Gastrocnemius medialis (tissue), 4 donors: ENCODE data around the gene STEAP1B. TPM values are rescaled to one million over a fixed set of nuclear protein-coding genes. Genes with fewer than 3 reads are reported as not detected.

Experiments used
- ATAC-seq, 2 donors: fragments of 150-250 bp; one replicate each; pipeline ENCODE4 v1.9.1; 2016
- DNase-seq, 2 donors: peaks; one replicate each; pipeline ENCODE4 v3.0.0-alpha.2; 2019
- H3K27ac ChIP-seq, 4 donors: fragments of 200-600 bp; sonication (generic); 1 replicate in 1 of 4; 2 replicates in 3 of 4; pipeline ENCODE4 v1.5.1; 2016 to 2018; ENCODE audit warnings: mild to moderate bottlenecking in 2 of 4, moderate library complexity in 1 of 4
- H3K27me3 ChIP-seq, 3 donors: fragments of 200-600 bp; sonication (generic) in 2 of 3; 1 replicate in 1 of 3; 2 replicates in 2 of 3; pipeline versions ENCODE4 v1.5.1 to v1.6.0; 2016 to 2019; ENCODE audit warnings: mild to moderate bottlenecking in 1 of 3, moderate library complexity in 1 of 3
- H3K36me3 ChIP-seq, 2 donors: fragments of 200-600 bp; sonication (generic) in 1 of 2; one replicate each; pipeline ENCODE4 v1.5.1; 2017 to 2018
- H3K4me1 ChIP-seq, 2 donors: fragments of 200-600 bp; sonication (generic) in 1 of 2; one replicate each; pipeline ENCODE4 v1.5.1; 2016 to 2017; ENCODE audit warnings: mild to moderate bottlenecking in 2 of 2
- H3K4me3 ChIP-seq, 4 donors: fragments of 200-600 bp; sonication (generic) in 3 of 4; 1 replicate in 1 of 4; 2 replicates in 3 of 4; pipeline ENCODE4 v1.5.1; 2016 to 2019; ENCODE audit warnings: mild to moderate bottlenecking in 2 of 4
- H3K9me3 ChIP-seq, 3 donors: fragments of 200-600 bp; sonication (generic) in 2 of 3; 1 replicate in 1 of 3; 2 replicates in 2 of 3; pipeline ENCODE4 v1.5.1; 2016 to 2019
- CTCF ChIP-seq, 5 experiments: fragments of 450-650 bp in 3 of 5; fragments of 200-600 bp in 2 of 5; sonication (generic) in 2 of 5; IDR thresholded peaks in 4 of 5; conservative IDR thresholded peaks in 1 of 5; 1 replicate in 4 of 5; 2 replicates in 1 of 5; pipeline ENCODE4 v1.5.1; 2016 to 2019; ENCODE audit warnings: antibody characterized with exemption in 5 of 5, mild to moderate bottlenecking in 3 of 5, moderate library complexity in 3 of 5
- POLR2A ChIP-seq, 2 donors: fragments of 450-650 bp; IDR thresholded peaks; one replicate each; pipeline ENCODE4 v1.6.1; 2017; ENCODE audit warnings: antibody characterized with exemption in 2 of 2, mild to moderate bottlenecking in 2 of 2, moderate library complexity in 2 of 2
- in situ Hi-C, 4 donors: fragments of 200-750 bp; cut with MboI; loops; one replicate each; pipeline versions ENCODE4 v1.15.0 to v1.8.0; 2017; ENCODE audit warnings: low sequenced_read_pairs in 4 of 4
- intact Hi-C: fragments of 100-400 bp; cut with DNase I; formaldehyde crosslinking; loops from one replicate; pipeline ENCODE4 v1.15.1; 2023; ENCODE audit warnings: low total_unique reads
- total RNA-seq, 4 donors: library from RNA; depleted of rRNA; stranded (reverse); fragments of >200 nt; gene quantifications; one replicate each; pipeline versions ENCODE4 v1.1.0 to v1.2.3, GENCODE V29; 2016

The STEAP1B gene
- total RNA-seq, 4 donors from 2014 or later = 0.60 to 1.7 (median 0.74) TPM

- no peak for DNase-seq
- H3K27me3 ChIP-seq = no peaks in the 10 kb centered on the region
- intact Hi-C loops (no loop called here), in situ Hi-C loops (no loop called here)
- H3K4me3 ChIP-seq = no peak overlapping the region
- ATAC-seq = no peak
- TF ChIP-seq CTCF (IDR thresholded peaks at IDR 0.05 in 4 of 5, conservative IDR thresholded peaks at IDR 0.05 in 1 of 5) (no peak), POLR2A (IDR thresholded peaks at IDR 0.05) (no peak)
- H3K36me3 ChIP-seq = no peaks in the 10 kb centered on the region
- no peaks in the 10 kb centered on the region for H3K4me1 ChIP-seq
- no peak overlapping the region for H3K27ac ChIP-seq
- no peaks in the 10 kb centered on the region for H3K9me3 ChIP-seq
Observed at GRCh38 chr7:22403344-22403743, 96.6 kb downstream of the STEAP1B start.

GRCh38 chr7:22402250-22402649 lies 97.7 kb downstream of the STEAP1B start:
- Histone ChIP-seq H3K27ac (no peak overlapping the region), H3K36me3 (no peaks in the 10 kb centered on the region), H3K9me3 (no peaks in the 10 kb centered on the region), H3K4me3 (no peak overlapping the region), H3K4me1 (no peaks in the 10 kb centered on the region), H3K27me3 (no peaks in the 10 kb centered on the region)
- TF ChIP-seq CTCF (IDR thresholded peaks at IDR 0.05 in 4 of 5, conservative IDR thresholded peaks at IDR 0.05 in 1 of 5) = no peak
- intact Hi-C loops (no loop called here), in situ Hi-C loops (no loop called here)
- ATAC-seq = no peak
- no peak for DNase-seq

- no peak overlapping the region for H3K4me3 ChIP-seq
- H3K4me1 ChIP-seq = no peaks in the 10 kb centered on the region
- TF ChIP-seq POLR2A (IDR thresholded peaks at IDR 0.05) (no peak), CTCF (IDR thresholded peaks at IDR 0.05 in 4 of 5, conservative IDR thresholded peaks at IDR 0.05 in 1 of 5) (no peak)
- H3K27me3 ChIP-seq = no peaks in the 10 kb centered on the region
- ATAC-seq (no peak), DNase-seq (no peak)
- H3K27ac ChIP-seq = no peak overlapping the region
- in situ Hi-C loops (no loop called here), intact Hi-C loops (no loop called here)
- H3K9me3 ChIP-seq = no peaks in the 10 kb centered on the region
- no peaks in the 10 kb centered on the region for H3K36me3 ChIP-seq
Observed at GRCh38 chr7:22400936-22401553, 98.9 kb downstream of the STEAP1B start.

- Histone ChIP-seq H3K9me3 (no peaks in the 10 kb centered on the region), H3K4me1 (no peaks in the 10 kb centered on the region), H3K27me3 (no peaks in the 10 kb centered on the region), H3K4me3 (no peak overlapping the region), H3K27ac (no peak overlapping the region), H3K36me3 (no peaks in the 10 kb centered on the region)
- in situ Hi-C loops (no loop called here), intact Hi-C loops (no loop called here)
- TF ChIP-seq POLR2A (IDR thresholded peaks at IDR 0.05) (no peak), CTCF (IDR thresholded peaks at IDR 0.05 in 4 of 5, conservative IDR thresholded peaks at IDR 0.05 in 1 of 5) (no peak)
- DNase-seq (no peak), ATAC-seq (no peak)
Observed at GRCh38 chr7:22400150-22400814, 99.7 kb downstream of the STEAP1B start.
